Astrocyte of the spinal cord (primary cell): ENCODE measurements around the gene TIMM10B.
A peak's percentile ranks its signal among the peaks of the same experiment; 100 is the strongest.

ENCODE experiments used
- DNase-seq: peaks from one replicate; pipeline ENCODE4 v3.0.0; 2011; ENCODE audit warnings: low read depth, low spot score
- H3K4me3 ChIP-seq: 2 replicates; pipeline ENCODE4 v1.5.1; 2011; ENCODE audit warnings: low read depth, mild to moderate bottlenecking, low read length, moderate library complexity
- in situ Hi-C: cut with HindIII; loops from 2 replicates; pipeline ENCODE4 v1.10.0; 2017; ENCODE audit warnings: low sequenced_read_pairs
- TF ChIP-seq, protein P1 (sequence below): IDR thresholded peaks from 2 replicates; pipeline ENCODE4 v1.5.1; 2012; ENCODE audit warnings: low read depth, mild to moderate bottlenecking, low read length, inconsistent platforms

TIMM10B gene

DNA sequence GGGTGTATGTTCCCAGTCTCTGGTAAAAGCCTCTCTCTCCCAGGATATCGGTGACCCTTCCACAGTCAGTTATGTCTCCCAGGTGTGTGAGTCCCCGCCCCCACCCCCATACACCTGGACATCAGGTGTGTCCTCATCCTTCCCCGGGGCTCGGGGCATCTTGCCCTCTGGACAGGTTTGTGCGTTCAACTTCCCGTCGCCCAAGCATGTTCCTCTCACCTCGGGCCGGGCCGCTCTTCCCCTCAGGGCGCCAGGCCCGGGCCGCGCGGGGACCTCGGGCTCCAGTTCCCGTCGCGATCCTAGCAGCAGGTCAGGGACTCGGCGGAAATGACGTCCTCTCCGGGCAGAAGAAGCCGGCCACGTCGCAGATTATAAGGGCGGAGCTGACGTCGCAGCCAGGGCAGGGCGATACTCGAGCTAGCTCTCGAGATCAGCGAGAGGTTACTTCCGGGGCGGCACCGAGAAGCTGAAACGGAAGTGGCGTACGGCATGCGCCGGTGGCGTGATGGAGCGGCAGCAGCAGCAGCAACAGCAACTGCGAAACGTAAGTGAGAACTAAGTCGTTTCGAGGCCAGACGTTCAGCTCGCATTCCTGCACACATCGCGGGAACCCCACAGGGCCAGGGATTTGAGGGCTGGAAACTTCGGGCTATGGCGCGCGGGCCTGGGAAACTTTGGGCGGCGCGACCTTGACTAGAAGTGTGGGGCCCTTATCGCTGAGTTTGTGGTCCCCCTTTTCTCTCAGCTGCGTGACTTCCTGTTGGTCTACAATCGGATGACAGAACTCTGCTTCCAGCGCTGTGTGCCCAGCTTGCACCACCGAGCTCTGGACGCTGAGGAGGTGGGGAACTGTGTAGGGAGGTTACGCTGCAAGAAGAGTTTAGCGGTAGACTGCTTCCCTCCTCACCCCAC, at the start of gene TIMM10B, which contains the start of gene ARFIP2:
TIMM10B (plus strand) TSS at position 490 of the 912 bp plus-strand sequence; CDS start at position 506, 16 bp downstream.
ARFIP2 (minus strand) TSS at position 320 of the 912 bp plus-strand sequence. CDS start 910 bp downstream, outside the sequence.
- TF ChIP-seq, protein P1, sequence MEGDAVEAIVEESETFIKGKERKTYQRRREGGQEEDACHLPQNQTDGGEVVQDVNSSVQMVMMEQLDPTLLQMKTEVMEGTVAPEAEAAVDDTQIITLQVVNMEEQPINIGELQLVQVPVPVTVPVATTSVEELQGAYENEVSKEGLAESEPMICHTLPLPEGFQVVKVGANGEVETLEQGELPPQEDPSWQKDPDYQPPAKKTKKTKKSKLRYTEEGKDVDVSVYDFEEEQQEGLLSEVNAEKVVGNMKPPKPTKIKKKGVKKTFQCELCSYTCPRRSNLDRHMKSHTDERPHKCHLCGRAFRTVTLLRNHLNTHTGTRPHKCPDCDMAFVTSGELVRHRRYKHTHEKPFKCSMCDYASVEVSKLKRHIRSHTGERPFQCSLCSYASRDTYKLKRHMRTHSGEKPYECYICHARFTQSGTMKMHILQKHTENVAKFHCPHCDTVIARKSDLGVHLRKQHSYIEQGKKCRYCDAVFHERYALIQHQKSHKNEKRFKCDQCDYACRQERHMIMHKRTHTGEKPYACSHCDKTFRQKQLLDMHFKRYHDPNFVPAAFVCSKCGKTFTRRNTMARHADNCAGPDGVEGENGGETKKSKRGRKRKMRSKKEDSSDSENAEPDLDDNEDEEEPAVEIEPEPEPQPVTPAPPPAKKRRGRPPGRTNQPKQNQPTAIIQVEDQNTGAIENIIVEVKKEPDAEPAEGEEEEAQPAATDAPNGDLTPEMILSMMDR: no peak
- H3K4me3 ChIP-seq: peak within 1 kb of the TSS; percentile 79
- peak; percentile 98 for DNase-seq
- in situ Hi-C loops: no loop called here

GRCh38 chr11:6431861-6432260, 49.4 kb upstream of the TIMM10B start:
- TF ChIP-seq, protein P1: no peak
- H3K4me3 ChIP-seq: no peak overlapping the region
- DNase-seq: peak; percentile 50
- in situ Hi-C loops: no loop called here

GRCh38 chr11:6433998-6434660, 47.2 kb upstream of the TIMM10B start:
- in situ Hi-C loops: no loop called here
- no peak for DNase-seq
- no peak overlapping the region for H3K4me3 ChIP-seq
- TF ChIP-seq, protein P1: no peak

DNA sequence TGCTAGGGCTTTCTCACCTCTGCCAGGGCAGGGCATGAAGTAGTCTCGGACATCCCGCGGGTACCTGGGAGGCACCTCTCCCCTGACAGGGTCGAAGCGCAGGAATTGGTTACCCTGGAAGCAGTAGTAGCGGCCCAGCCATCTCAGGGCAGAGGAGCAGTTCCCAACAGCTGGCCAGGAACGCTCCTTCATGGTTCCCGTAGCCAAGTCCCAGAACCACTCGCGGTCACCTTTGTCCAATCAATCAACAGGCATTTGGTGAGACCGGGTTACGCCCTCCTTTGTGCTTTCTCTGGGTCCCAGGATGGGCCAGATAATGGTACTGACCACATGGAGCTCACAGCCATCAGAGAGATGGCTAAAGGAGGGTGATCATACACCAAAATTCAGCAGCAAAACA, 43.9 kb upstream of the TIMM10B start:
- no peak for DNase-seq
- in situ Hi-C loops: no loop called here
- TF ChIP-seq, protein P1: no peak
- no peak overlapping the region for H3K4me3 ChIP-seq

- H3K4me3 ChIP-seq: no peak overlapping the region
- in situ Hi-C loops: no loop called here
- DNase-seq: no peak
Observed at GRCh38 chr11:6437993-6438392, 43.3 kb upstream of the TIMM10B start.

DNA sequence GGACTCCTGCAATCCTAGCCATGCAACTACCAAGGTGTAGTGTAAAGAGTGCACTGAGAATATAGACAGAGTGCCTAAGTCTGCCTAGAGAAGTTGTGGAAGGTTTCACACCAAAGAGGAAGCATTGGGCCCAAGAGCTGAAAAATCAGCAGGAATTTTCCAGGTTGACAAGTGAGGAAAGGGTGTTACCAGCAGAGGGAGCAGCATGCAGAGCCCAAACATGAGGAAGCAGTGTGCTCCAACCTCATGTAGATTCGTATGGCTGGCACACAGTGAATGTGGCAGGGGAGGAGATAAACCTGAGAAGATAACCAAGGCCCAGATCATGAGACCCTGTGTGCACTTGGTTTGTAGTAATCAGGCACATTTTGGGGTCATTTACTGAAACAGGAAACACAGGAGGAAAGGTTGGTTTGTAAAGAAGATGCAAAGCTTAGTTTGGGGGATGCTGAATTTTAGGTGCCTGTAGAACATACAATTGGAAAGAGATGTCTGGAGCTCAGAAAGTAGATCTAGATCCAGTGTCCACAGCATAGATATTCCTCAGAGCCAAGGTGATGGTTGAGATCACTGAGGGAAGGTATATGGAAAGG, 42.2 kb upstream of the TIMM10B start:
- TF ChIP-seq, protein P1: peak; percentile 79
- H3K4me3 ChIP-seq: no peak overlapping the region
- in situ Hi-C loops: no loop called here
- peak; percentile 40 for DNase-seq

More at GRCh38 chr11:6437993-6438392, 43.3 kb upstream of the TIMM10B start:
- TF ChIP-seq, protein P1: no peak
